Stimulated activated CD4-positive, alpha-beta T cell treated with anti-CD3 and anti-CD28 coated beads, TNF-alpha, amount 100 ng/mL, for 1 hour (primary cell): ENCODE measurements around the gene BTRC.
A peak's percentile ranks its signal among the peaks of the same experiment; 100 is the strongest.

ENCODE experiments used
- DNase-seq, 3 donors: peaks; one replicate each; pipeline ENCODE4 v3.0.0-alpha.2; 2020; ENCODE audit warnings: low read depth in 3 of 3, low spot score in 1 of 3

BTRC gene

GRCh38 chr10:101441541-101442455 is 87.8 kb downstream of the BTRC start:
- DNase-seq: no peak

DNA sequence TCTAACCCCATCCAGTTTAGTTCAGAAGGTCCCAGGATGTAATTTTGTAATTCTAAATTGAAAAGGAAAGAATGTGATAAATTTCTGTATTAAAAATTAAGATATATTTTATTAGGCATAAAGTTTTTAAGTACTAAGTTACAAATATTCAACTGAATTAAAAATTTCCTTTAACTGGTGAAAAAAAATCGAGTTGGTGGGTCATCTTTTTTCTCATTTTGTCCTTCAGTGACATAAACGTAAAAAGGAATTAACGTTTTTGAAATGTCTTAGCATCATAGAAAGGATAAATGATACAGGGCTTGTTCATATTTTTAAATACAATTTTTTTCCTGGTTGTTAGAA is 88.5 kb downstream of the BTRC start:
- no peak for DNase-seq

DNA sequence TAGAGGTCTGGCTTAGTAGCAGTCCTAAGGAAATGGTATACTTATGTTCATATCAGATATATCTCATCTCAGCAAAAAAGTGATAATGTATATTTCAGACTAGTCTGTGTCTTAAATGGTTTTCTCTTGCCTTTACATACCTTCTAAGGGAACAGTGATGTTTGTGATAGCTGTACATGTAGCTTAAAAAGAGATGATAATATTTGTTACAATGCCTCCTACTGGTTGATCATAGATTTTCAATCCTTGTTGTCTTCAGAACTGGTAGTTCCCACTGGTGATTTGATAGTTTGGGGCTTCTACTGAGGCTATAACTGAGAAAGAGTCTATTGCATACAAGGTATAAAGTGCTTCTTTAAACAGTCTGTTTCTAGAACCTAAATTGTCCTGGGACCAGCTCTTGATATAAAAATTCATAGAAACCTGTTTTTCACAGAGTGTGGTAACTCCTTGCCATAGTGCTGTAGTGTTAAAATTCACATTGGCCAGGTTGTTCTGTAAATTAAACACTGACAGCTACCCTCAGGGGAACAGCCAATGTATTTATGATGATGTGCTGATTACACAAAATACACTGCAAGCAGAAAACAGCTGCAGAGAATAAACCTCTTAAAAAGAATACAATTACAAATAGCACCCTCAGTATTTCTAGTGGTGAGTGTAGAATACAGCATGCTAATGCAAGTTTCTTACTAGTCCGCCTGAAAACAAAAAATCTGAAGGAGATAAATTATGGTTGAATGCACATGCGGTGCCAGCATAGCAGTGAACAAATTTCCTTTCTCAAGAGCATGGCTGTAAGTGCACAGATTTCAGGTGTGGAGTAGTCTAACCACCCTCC is 90.3 kb downstream of the BTRC start:
- no peak for DNase-seq

DNA sequence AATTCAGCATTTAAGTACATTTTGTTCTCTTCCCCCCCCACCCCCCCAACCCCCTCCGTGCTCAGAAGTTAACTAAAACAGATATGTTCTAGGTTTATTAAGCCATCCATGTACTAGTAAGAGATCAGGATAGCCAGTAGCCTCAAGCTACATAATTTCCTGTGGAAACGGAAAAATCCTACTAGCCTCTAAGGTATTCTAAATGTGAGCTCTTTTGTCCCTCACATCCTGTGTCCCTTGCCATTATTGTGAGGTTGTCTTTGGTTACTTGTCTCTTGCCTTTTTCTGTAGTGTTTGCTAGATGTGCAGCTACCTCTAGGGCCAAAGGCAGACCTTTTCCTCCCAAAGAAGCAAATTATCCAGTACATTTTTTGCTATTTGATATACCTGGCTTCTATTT is 92.1 kb downstream of the BTRC start:
- no peak for DNase-seq

GRCh38 chr10:101446947-101447346 is 93.0 kb downstream of the BTRC start:
- DNase-seq: no peak

GRCh38 chr10:101447477-101447876 is 93.5 kb downstream of the BTRC start:
- DNase-seq: no peak

- no peak for DNase-seq
Observed at GRCh38 chr10:101450277-101451080, 96.5 kb downstream of the BTRC start.

DNA sequence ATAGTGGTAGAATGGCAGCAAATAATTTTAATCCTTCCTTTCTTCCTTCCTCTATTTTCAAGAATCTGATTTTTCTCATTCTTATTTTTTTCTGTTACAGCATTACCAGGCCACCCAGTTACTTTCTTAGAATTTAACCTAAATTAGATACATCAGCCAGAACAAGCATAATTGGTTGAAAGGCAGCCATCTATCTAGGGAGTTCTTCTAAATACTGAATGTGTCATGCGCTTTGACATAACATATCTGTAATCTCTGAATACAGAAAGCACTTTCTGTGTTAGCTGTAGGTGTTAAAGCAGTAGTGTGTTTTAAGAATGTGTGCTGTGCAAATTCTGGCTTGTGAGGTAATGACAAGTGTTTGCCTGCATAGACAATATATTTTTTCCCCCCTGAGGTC is 97.3 kb downstream of the BTRC start:
- no peak for DNase-seq

DNA sequence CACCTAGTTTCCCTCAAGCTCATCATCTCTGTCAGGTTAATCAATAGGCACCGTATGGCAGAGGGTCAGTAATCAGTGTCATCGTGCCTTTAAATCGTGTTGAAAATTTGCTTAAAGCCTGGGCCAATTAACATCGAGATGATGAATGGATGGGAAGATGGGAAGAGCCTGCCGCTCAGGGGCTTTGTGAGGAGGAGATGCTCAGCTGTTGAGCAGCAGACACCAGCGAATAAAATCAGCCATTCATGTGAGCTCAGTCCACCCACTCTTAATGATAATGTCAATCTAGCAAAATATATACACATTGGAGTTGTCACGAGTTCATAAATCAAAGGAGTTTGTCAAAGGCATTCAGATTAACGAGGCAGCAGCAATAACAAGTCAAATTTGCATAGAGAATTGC is 97.7 kb downstream of the BTRC start:
- DNase-seq: no peak

- no peak for DNase-seq
Observed at GRCh38 chr10:101452176-101452575, 98.2 kb downstream of the BTRC start.

DNA sequence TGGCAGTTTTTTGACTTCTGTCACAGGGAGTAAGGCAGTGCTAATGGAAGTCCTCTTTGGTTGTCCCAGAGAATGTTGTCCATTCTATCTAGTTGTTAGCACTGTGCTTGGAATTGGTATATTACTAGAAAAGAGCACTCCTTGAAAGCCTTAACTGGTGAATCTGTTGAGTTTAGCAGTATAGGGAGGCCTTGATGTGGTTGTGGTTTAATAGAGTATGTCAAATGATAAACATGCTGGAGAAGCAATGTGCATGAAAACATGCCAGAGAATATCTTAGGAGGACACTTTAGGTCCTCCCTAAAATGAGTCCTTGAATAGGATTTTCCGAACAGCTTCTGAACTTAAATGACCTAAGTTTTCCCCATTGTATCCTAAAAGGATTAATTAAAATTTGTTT is 98.6 kb downstream of the BTRC start:
- DNase-seq: no peak

- no peak for DNase-seq
Observed at GRCh38 chr10:101453318-101453717, 99.4 kb downstream of the BTRC start.

DNA sequence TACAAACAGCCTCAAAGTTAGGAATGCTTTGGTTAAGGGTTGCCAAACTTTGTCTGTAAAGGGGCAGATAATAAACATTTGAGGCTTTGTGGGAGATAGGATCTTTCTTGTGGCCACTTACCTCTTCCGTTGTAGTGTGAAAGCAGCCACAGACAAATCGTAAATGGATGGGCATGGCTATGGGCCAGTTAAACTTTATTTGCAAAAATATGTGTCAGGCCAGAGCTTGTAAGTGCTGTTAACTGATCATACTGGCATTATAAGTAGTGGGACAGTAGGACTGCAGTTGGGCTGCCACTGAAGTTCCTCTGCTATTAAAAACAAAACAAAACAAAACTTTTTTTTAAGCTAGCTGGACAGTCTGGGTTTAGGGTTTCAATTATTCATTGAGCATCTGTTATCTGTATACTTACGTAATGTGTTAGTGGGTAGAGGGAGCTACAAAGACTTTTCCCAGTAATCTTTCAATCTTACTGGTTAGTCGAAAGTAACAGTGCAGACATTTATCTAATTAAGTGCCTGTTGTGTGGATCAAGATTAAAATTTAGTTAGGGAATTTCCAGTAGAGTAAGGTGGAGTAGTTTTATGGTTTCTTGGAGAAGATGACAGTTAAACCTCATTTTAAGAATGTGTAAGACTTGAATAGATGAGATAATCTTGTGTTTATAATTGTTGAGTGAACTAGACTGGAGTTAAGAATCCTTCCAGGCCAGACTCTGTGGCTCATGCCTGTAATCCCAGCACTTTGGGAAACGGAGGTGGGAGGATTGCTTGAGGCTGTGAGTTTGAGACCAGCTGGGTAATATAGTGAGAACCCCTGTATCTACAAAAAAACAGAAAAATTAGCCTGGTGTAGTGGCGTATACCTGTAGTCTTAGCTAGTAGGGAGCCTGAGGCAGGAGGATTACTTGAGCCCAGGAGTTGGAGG is 100.1 kb downstream of the BTRC start:
- DNase-seq: no peak

- no peak for DNase-seq
Observed at GRCh38 chr10:101458869-101459268, 104.9 kb downstream of the BTRC start.

DNA sequence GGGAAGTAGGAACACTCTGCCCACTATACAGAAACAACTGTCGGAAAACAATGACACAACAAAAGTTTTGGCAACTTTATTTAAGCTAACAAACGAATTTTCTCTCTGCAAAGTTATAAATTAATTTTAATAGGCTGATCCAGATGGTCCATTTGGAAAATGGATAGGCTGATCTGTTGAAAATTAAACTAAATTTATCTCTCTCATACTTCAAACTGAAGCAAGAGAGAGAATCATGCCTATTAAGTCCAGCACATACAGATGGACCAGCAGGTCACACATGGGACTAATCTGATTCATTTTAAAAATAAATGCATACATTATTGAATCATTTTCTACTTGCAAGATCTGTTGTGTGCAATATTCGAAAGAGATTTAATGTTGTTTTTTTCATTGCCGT is 110.1 kb downstream of the BTRC start:
- DNase-seq: no peak

DNA sequence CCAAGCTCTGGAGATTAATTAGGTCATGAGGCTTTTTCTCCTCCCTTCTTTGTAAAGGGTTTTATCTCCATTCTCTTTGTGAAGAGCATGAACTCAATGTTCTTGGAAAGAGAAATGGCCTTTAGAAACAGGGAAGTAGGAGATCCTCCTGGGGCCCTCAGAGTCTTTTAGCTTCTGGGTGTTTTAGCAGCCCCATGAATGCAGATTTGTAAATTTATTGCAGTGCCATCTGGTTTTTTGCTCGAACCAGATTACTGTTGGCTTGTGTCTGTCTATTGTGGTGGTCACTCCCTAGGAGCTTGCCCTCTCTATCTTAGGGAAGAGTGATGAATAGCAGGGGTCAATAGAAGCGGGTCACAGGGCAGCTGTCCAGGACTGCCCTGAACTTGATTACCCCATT is 110.6 kb downstream of the BTRC start:
- no peak for DNase-seq

DNA sequence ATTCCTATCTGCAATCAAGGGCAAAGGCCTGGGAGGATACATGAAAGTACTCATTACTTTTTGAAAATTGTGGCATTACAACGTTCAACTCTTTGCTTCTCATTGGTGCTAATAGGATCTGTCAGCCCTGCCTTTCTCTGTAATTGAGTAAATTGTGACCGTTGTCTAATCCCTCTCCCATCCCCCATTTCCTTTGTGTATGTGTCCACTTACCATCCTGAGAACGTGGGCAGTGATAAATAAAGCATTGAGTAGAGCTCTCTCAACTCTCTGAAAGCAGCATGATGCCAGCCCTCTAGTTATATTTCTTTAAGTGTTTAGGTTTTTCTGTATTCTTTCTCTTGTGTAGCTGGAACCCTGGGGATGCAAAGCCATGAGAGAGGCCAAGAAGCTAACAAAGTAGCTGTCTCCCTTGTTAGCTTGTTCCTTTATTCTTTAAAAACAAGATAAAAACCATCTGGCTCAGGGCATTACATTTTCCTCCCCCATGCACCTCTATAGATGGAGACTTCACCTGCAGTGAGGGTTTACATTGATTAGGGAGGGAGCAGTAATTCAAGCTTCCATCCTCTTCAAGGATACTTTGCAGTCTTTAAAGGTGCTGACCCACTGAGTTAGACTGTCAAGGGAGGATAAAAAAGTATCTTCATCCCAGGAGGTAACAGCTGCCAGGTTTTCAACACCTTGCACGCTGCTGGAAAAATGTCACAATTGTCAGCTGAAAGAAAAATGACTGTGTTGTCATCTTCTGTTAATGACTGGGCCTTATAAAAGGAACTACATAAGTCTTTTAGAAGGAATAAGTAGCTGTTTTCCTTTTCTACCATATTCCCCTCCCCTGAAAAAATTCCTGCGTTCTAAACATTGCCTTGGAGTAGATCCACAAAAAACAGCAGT is 112.3 kb downstream of the BTRC start:
- no peak for DNase-seq

DNA sequence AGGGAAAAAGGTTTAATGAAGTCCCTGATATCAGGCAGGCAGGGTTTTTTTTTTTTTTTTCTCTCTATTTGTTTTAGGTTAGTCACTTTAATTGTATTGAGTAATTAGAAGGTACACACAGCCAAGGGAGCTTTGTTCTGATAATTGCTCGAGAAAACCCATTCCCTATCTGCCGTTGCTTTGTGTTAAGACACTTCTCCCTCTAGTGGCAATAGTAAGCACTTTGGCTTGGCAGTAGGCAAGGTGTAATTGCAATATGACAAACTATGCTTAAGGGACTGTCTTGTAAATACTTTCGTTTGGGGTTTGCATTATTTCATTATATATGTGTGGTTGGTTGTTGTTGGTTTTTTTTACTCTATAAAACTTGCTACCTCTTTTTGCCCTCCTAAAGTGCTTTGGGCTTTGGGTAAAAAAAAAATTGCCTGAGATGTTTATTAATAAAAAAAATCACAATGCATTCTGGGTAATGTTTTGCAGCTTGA is 113.4 kb downstream of the BTRC start:
- peak in 1 of 3 donors; percentile 1 for DNase-seq

- DNase-seq: no peak
Observed at GRCh38 chr10:101468159-101468558, 114.2 kb downstream of the BTRC start.
